Measurements from ENCODE around the gene OGG1. TPM values are rescaled to one million over a fixed set of nuclear protein-coding genes. Genes with fewer than 3 reads are reported as not detected.
A peak's percentile ranks its signal among the peaks of the same experiment; 100 is the strongest.

Gene OGG1
- total and polyA plus RNA-seq, 9 of the 15 experiments (the other 6 are each of a cell fraction or from before 2014, with no cell fraction given), result 6.6 to 33.0 (median 24.4) TPM

- TF ChIP-seq ZBTB33 (CRISPR knock-in tag; IDR thresholded peaks at IDR 0.05) (no peak), ZNF778 (CRISPR knock-in tag; IDR thresholded peaks at IDR 0.05) (no peak), ESRRB (CRISPR knock-in tag; IDR thresholded peaks at IDR 0.05; ENCODE audit: borderline replicate concordance) (no peak), TAF9B (IDR thresholded peaks at IDR 0.05; ENCODE audit: partially characterized antibody) (peak; percentile 87), FOXJ3 (CRISPR knock-in tag; IDR thresholded peaks at IDR 0.05) (no peak), ZNF609 (CRISPR knock-in tag; IDR thresholded peaks at IDR 0.05; ENCODE audit: borderline replicate concordance) (0 out of 2 replicates have a peak, but pooled peaks have one; percentile 39), KDM1A (IDR thresholded peaks at IDR 0.05) (no peak), HMBOX1 (IDR thresholded peaks at IDR 0.05) (no peak), ELF1 (tag; IDR thresholded peaks at IDR 0.05) (peak; percentile 97), SMAD4 (CRISPR knock-in tag; conservative IDR thresholded peaks at IDR 0.05) (no peak; the same call in 1 of the 2 replicates), ZNF165 (CRISPR knock-in tag; IDR thresholded peaks at IDR 0.05; ENCODE audit: borderline replicate concordance) (no peak), BACH1 (tag; IDR thresholded peaks at IDR 0.05) (no peak; the same call in 1 of the 2 replicates), ZC3H8 (IDR thresholded peaks at IDR 0.05) (no peak), ATF4 (CRISPR knock-in tag; IDR thresholded peaks at IDR 0.05) (peak; percentile 11; the same call in 1 of the 2 replicates), SIRT6 (IDR thresholded peaks at IDR 0.05; ENCODE audit: low read depth, low read length) (no peak), SMARCE1 (IDR thresholded peaks at IDR 0.05) (no peak)
These were observed 42.8 kb downstream of the OGG1 start, which contains the start of the genes ARPC4 and TADA3 (continued) for GRCh38 chr3:9792405-9793160.
